Hepatocyte (in vitro differentiated cells): ENCODE data around the gene LURAP1L. TPM values are rescaled to one million over a fixed set of nuclear protein-coding genes. Genes with fewer than 3 reads are reported as not detected.
A peak's percentile ranks its signal among the peaks of the same experiment; 100 is the strongest.

Experiments used
- DNase-seq: peaks from one replicate; pipeline ENCODE4 v3.0.0-alpha.2; 2016; ENCODE audit warnings: low spot score
- H2AFZ ChIP-seq: fragments of 200-600 bp; sonication (generic); 2 replicates; pipeline ENCODE4 v1.6.0; 2016; ENCODE audit warnings: antibody characterized with exemption, mild to moderate bottlenecking
- H3K27ac ChIP-seq: fragments of 200-600 bp; sonication (generic); 2 replicates; pipeline ENCODE4 v1.5.1; 2016; ENCODE audit warnings: mild to moderate bottlenecking
- H3K27me3 ChIP-seq: fragments of 200-600 bp; sonication (generic); 2 replicates; pipeline ENCODE4 v1.6.1; 2016
- H3K36me3 ChIP-seq: fragments of 200-600 bp; sonication (generic); replicated peaks from 2 replicates; pipeline ENCODE4 v1.5.1; 2016; ENCODE audit warnings: low read depth; ENCODE audit not compliant: insufficient read depth
- H3K4me1 ChIP-seq: fragments of 200-600 bp; sonication (generic); 2 replicates; pipeline ENCODE4 v1.5.1; 2016; ENCODE audit warnings: mild to moderate bottlenecking, moderate library complexity; ENCODE audit not compliant: insufficient read depth
- H3K4me2 ChIP-seq: fragments of 200-600 bp; sonication (generic); 2 replicates; pipeline ENCODE4 v1.6.0; 2016
- H3K4me3 ChIP-seq: fragments of 200-600 bp; sonication (generic); 2 replicates; pipeline ENCODE4 v1.5.1; 2016; ENCODE audit warnings: mild to moderate bottlenecking
- H3K79me2 ChIP-seq: fragments of 200-600 bp; sonication (generic); 2 replicates; pipeline ENCODE4 v1.6.0; 2017; ENCODE audit warnings: mild to moderate bottlenecking
- H3K9me2 ChIP-seq: fragments of 200-600 bp; sonication (generic); replicated peaks from 2 replicates; pipeline ENCODE4 v1.6.0; 2017; ENCODE audit warnings: mild to moderate bottlenecking; ENCODE audit not compliant: insufficient read depth
- H3K9me3 ChIP-seq: fragments of 200-600 bp; sonication (generic); 2 replicates; pipeline ENCODE4 v1.5.1; 2016; ENCODE audit warnings: low read depth, mild to moderate bottlenecking
- H4K20me1 ChIP-seq: fragments of 200-600 bp; sonication (generic); 2 replicates; pipeline ENCODE4 v1.6.0; 2016; ENCODE audit warnings: mild to moderate bottlenecking; ENCODE audit not compliant: insufficient read depth, poor library complexity, severe bottlenecking
- EZH2 ChIP-seq: fragments of 200-600 bp; sonication (generic); IDR thresholded peaks from 2 replicates; pipeline ENCODE4 v1.6.1; 2016; ENCODE audit warnings: antibody characterized with exemption, mild to moderate bottlenecking, borderline replicate concordance
- EZH2phosphoT487 ChIP-seq: fragments of 200-600 bp; sonication (generic); IDR thresholded peaks from one replicate; pipeline ENCODE4 v1.6.1; 2018; ENCODE audit warnings: antibody characterized with exemption, mild to moderate bottlenecking, low read depth, moderate library complexity; ENCODE audit not compliant: unreplicated experiment, severe bottlenecking
- WGBS: methylation state at CpG from one replicate; pipeline ENCODE4 v1.1.6; 2016; ENCODE audit warnings: low lambda C conversion rate; ENCODE audit errors: missing lambda C conversion rate; 5-methylcytosine and 5-hydroxymethylcytosine counted together
- polyA plus RNA-seq: library from polyadenylated mRNA; unstranded; fragments of >200 nt; fragmentation: Nextera tagmentation; extraction: Ambion mirVana; gene quantifications from 2 replicates; pipeline ENCODE4 v1.2.1, GENCODE V29; 2016
- total RNA-seq: library from RNA; depleted of rRNA; stranded (reverse); fragments of >200 nt; gene quantifications from 2 replicates; pipeline ENCODE4 v1.2.3, GENCODE V29; 2014
- TF ChIP-seq, protein P1 (sequence below): fragments of 200-600 bp; sonication (generic); IDR thresholded peaks from 2 replicates; pipeline ENCODE4 v1.5.1; 2016; ENCODE audit warnings: antibody characterized with exemption, mild to moderate bottlenecking; ENCODE audit not compliant: poor library complexity

The LURAP1L gene
- total and polyA plus RNA-seq, 2 experiments from 2014 or later: 36.1 to 37.6 TPM

DNA sequence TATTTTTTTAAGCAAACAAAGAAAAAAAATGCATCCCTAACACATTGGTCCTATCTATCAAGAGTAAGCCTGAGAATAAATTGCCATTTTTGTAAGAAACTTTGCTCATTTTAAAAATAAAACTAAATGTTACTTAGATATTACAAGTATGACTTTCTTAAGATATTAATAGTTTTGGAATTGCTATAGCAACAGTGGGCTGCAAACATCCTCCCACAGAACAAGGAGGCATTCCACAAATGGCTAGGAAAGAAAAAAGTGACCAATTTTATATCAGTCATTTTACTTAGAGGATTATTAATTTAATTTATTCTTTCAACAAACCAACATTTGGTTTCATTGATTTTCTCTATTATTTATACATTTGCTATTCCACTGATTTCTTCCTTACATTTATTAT lies 63.7 kb downstream of the LURAP1L start:
- Histone ChIP-seq H2AFZ (no peak overlapping the region), H3K9me2 (no peaks in the 10 kb centered on the region), H3K4me2 (no peak overlapping the region), H3K9me3 (no peaks in the 10 kb centered on the region), H3K4me3 (no peak overlapping the region), H4K20me1 (no peaks in the 10 kb centered on the region), H3K79me2 (no peaks in the 10 kb centered on the region), H3K36me3 (no peaks in the 10 kb centered on the region), H3K27ac (no peak overlapping the region), H3K27me3 (no peaks in the 10 kb centered on the region), H3K4me1 (no peaks in the 10 kb centered on the region)
- DNase-seq: no peak
- TF ChIP-seq EZH2phosphoT487: no peak
- TF ChIP-seq, protein P1, sequence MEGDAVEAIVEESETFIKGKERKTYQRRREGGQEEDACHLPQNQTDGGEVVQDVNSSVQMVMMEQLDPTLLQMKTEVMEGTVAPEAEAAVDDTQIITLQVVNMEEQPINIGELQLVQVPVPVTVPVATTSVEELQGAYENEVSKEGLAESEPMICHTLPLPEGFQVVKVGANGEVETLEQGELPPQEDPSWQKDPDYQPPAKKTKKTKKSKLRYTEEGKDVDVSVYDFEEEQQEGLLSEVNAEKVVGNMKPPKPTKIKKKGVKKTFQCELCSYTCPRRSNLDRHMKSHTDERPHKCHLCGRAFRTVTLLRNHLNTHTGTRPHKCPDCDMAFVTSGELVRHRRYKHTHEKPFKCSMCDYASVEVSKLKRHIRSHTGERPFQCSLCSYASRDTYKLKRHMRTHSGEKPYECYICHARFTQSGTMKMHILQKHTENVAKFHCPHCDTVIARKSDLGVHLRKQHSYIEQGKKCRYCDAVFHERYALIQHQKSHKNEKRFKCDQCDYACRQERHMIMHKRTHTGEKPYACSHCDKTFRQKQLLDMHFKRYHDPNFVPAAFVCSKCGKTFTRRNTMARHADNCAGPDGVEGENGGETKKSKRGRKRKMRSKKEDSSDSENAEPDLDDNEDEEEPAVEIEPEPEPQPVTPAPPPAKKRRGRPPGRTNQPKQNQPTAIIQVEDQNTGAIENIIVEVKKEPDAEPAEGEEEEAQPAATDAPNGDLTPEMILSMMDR: no peak
- no peak for TF ChIP-seq EZH2

DNA sequence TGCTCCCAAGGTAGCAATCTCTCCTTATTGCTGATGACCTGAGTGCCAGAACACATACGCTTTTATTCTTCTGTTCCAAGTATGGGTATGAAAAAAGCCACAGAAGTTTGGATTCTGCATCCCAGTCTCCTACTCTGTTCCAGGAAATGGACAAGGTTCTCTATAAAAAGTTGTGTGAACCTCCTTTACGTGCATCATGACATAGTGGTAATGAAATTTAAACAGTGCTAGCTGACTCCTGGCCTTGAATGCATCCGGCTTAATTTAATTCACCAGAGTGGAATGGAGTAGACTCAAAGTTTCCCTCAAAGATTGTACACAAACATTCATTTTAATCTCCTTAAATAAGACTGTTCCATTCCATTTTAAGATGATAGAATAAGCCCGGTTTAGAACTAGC lies 68.9 kb downstream of the LURAP1L start:
- H3K9me2 ChIP-seq: no peaks in the 10 kb centered on the region
- H3K36me3 ChIP-seq: no peaks in the 10 kb centered on the region

DNA sequence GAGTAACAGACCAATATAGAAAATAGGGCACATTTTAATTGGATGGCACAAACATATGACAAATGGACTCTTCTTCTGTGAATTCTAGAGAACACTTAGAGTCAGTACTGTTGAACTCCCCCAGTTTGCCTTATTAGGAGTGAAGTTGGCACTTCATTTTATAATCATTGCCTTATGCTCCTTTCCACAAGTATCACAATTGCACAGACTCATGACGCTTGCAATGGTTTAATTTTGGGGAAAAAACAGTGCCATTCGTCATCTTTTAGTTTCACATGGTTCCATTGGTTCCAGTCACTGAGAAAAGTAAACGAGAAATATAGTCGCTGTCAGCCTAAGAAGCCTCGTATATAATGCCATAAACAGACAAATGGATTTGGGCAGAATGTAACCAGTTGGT lies 71.2 kb downstream of the LURAP1L start:
- H3K4me1 ChIP-seq: peaks cover 16% of the 10 kb centered on the region
- H4K20me1 ChIP-seq: no peaks in the 10 kb centered on the region
- TF ChIP-seq, protein P1: no peak
- no peak for TF ChIP-seq EZH2phosphoT487
- no peak for TF ChIP-seq EZH2
- no peaks in the 10 kb centered on the region for H3K36me3 ChIP-seq
- H3K27me3 ChIP-seq: no peaks in the 10 kb centered on the region
- H2AFZ ChIP-seq: no peak overlapping the region
- no peak overlapping the region for H3K4me2 ChIP-seq
- no peaks in the 10 kb centered on the region for H3K9me3 ChIP-seq
- H3K9me2 ChIP-seq: no peaks in the 10 kb centered on the region
- H3K4me3 ChIP-seq: no peak overlapping the region
- no peak for DNase-seq
- no peaks in the 10 kb centered on the region for H3K79me2 ChIP-seq
- H3K27ac ChIP-seq: no peak overlapping the region
- 92% methylated on average over 5 of the region's 5 CpGs for WGBS

More for the DNA sequence above, 68.9 kb downstream of the LURAP1L start:
- no peaks in the 10 kb centered on the region for H3K27me3 ChIP-seq
- no peaks in the 10 kb centered on the region for H4K20me1 ChIP-seq
- H2AFZ ChIP-seq: no peak overlapping the region
- TF ChIP-seq, protein P1: no peak
- TF ChIP-seq EZH2phosphoT487 (no peak), EZH2 (no peak)
- H3K4me1 ChIP-seq: peaks cover 9% of the 10 kb centered on the region
- H3K4me3 ChIP-seq: no peak overlapping the region
- H3K4me2 ChIP-seq: no peak overlapping the region
- no peak for DNase-seq
- no peaks in the 10 kb centered on the region for H3K9me3 ChIP-seq
- H3K27ac ChIP-seq: peak overlapping the region; percentile 39
- WGBS: 72% methylated on average over 4 of the region's 4 CpGs
- H3K79me2 ChIP-seq: no peaks in the 10 kb centered on the region

DNA sequence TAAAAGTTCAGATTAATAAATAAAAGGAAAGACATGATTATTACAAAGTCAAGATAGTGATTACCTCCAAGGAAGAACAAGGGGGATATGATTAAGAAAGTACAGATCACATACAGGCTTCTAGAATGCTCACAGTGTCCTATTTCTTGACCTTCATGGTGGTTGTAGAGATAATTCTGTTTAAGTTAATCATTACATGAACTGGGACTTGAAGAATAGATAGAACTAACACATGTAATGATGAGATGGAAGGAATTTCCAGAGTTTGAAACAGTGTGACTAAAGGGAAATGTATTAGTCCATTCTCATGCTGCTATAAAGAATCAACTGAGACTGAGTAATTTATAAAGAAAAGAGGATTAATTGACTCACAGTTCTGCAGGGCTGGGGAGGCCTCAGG lies 72.7 kb downstream of the LURAP1L start:
- peak overlapping the region; percentile 73 for H3K27ac ChIP-seq
- H3K27me3 ChIP-seq: no peaks in the 10 kb centered on the region
- DNase-seq: no peak
- no peak for TF ChIP-seq EZH2
- no peaks in the 10 kb centered on the region for H3K9me3 ChIP-seq
- no peaks in the 10 kb centered on the region for H4K20me1 ChIP-seq
- peaks cover 16% of the 10 kb centered on the region for H3K4me1 ChIP-seq
- no peak overlapping the region for H3K4me2 ChIP-seq
- H3K4me3 ChIP-seq: no peak overlapping the region
- no peaks in the 10 kb centered on the region for H3K36me3 ChIP-seq
- H3K9me2 ChIP-seq: no peaks in the 10 kb centered on the region
- H3K79me2 ChIP-seq: no peaks in the 10 kb centered on the region
- no peak overlapping the region for H2AFZ ChIP-seq
